SK-N-MC (cell line): ENCODE measurements around the gene GSG1L.

ENCODE experiments used
- EZH2 ChIP-seq: fragments of 200-600 bp; sonication (generic); IDR thresholded peaks from one replicate; pipeline ENCODE4 v1.6.1; 2017; ENCODE audit warnings: antibody characterized with exemption
- POLR2AphosphoS5 ChIP-seq: IDR thresholded peaks from 2 replicates; pipeline ENCODE4 v1.6.1; 2012; ENCODE audit warnings: mild to moderate bottlenecking, low read depth, low read length, borderline replicate concordance

DNA sequence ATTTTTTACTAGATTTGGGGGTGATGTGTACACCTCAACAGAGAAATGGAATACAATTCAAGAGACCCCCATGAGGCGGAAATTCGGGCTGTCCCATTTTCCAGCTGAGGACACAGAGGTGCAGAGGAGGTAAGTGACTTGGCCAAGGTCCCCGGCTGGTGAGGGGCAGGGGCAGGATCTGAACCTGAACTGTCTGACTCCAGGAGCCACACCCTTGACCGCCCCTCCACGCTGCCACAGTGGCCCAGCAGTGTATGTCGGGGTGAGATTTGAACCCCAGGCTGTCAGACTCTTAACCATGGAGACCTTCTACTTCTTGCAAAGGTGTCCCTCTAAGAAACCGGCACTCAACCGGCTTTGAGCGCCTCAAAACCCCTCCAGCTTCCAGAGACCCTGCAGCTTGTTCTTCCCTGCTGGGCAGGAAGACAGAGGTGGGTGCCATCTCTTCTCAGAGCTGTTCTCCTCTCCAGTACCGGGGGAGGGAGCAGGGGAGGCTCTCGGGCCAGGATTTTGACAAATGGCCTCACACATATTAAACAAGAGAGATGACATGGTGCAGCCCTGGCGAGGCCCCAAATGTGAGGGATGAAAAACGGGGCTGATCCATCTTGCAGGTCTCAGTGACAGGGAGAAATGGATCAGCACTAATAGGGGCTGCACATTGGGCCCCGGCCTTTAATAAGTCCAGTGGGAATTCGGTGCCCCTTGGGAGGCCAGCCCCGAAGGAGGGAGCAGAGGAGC is 222.3 kb downstream of the GSG1L start:
- TF ChIP-seq POLR2AphosphoS5 (no peak), EZH2 (no peak)
